HPDE6-E6E7 (cell line): ENCODE data around the gene MEMO1.
"Not testable (repeated sequence)": the region's sequence is repeated elsewhere in the genome, so short reads cannot be mapped to it uniquely, and the experiment has no call there.

Source experiments
- DNase-seq: peaks from one replicate; pipeline ENCODE4 v3.0.0; 2011; ENCODE audit warnings: missing footprints; ENCODE audit errors: extremely low spot score

MEMO1 gene

DNA sequence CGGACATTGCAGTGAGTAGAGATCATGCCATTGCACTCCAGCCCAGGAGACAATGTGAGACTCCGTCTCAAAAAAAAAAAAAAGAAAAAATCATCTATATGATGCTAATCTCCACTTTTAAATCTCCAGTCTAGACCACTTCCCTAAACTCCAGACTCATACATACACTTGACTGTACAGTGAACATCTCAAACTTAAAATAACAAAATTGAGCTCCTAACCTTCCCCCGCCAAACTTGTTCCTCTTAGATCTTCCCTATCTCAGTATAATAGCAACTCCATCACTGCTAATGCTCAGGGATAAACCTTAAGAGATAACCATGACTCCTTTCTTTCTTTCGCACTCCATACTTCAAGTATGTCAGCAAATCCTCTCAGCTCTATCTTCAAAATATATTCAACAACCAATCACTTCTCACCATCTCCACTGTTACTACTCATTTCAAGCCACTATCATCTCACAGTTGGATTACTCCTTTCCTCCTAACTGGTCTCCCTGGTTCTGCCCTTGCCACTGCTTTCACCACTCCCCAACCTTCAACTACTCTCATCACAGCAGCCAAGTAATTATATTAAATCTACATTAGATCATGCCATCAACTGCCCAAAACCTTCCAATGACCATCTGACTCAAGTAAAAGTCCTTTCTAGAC lies 12.0 kb downstream of the MEMO1 start:
- DNase-seq = no peak

DNA sequence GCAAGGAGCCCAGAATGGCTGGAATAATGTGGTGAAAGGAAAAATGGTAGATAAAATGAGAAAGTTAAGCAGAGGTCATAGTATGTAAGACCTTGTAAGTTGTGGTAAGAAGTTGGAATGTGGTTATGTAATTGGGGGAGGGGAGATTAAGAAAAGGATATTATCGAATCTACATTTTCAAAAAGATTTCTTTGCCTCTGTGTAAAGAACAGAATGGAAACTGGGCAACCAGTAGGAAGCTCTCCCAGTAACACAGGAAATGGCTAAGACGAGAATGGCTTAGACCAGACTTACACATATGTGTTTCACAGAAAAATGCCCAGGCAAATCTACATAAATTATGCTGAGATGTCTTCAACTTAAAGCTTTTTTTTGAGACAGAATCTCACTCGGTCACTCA lies 13.2 kb downstream of the MEMO1 start:
- DNase-seq = no peak

DNA sequence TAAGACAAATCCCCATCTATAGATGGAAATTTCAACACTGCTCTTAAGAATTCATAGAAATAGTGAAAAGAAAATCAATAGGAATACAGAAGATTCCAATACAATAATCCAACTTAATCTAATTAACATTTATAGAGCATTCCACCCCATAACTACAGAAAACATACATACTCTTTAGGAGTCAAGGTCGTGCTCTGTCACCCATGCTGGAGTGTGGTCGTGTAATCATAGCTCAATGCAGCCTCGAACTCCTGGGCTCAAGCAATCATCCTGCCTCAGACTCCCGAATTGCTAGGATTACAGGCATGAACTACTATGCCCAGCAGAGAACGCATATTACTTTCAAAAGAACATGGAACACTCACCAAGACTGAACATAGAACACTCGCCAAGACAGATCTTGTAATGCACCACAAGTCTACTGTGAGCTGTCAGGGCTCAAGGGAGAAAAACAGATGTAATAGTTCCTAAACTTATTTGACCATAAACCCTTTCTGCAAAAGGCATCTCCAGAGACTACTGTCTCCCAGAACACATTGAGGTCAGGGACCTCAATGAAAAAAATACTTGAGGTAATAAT lies 14.1 kb downstream of the MEMO1 start:
- no peak for DNase-seq

DNA sequence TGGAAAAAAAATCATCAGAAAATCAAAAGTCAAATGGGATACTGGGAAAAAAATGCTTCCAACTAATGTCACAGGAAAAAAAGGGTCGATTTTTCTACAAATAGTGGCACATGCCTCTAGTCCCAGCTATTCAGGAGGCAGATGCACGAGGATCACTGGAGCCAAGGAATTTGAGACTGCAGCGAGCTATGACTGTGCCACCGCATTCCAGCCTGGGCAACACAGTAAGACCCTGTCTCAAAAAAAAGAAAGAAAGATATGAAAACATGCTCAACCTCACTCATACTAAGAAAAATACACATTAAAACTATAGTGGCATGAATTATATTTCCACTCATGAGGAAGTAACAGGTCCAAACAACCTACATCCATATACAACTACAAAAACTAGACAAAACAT lies 17.9 kb downstream of the MEMO1 start:
- no peak for DNase-seq

DNA sequence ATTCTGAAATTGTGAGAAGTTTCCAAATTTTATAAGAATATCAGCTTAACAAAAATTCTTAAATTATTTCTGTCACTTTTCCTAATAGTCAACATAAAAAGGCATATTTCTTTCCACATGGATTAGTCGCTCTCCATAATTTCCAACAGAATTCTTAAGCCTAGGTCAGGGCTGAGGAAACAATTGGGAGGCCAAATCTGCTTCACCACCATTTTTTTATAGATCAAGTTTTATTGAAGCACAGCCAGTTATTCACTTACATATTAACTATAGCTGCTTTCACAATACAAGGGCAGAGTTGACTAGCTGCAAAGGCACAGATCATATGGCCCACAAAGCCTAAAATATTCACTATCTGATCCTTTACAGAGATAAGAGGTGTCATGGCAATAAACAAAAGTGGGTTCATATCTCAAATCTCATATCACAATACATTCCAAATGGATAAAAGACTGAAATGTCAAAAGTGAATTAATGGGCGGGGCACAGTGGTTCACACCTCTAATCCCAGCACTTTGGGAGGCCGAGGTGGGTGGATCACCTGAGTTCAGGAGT lies 18.7 kb downstream of the MEMO1 start:
- DNase-seq = no peak

DNA sequence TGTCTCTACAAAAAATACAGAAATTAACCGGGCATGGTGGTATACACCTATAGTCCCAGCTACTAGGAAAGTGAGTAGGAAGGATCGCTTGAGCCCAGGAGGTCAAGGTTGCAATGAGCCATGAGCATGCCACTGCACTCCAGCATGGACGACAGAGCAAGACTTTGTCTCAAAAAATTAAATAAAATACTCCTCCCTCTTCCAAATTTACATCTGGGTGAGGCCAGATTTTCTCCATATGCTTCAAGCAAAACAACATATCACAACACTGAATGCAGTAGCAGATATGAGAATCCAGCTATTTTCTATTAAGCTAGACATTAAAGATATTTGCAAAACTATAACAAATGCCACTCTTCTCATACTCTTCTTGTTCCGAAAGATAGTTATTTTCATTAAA lies 20.9 kb downstream of the MEMO1 start:
- no peak for DNase-seq

DNA sequence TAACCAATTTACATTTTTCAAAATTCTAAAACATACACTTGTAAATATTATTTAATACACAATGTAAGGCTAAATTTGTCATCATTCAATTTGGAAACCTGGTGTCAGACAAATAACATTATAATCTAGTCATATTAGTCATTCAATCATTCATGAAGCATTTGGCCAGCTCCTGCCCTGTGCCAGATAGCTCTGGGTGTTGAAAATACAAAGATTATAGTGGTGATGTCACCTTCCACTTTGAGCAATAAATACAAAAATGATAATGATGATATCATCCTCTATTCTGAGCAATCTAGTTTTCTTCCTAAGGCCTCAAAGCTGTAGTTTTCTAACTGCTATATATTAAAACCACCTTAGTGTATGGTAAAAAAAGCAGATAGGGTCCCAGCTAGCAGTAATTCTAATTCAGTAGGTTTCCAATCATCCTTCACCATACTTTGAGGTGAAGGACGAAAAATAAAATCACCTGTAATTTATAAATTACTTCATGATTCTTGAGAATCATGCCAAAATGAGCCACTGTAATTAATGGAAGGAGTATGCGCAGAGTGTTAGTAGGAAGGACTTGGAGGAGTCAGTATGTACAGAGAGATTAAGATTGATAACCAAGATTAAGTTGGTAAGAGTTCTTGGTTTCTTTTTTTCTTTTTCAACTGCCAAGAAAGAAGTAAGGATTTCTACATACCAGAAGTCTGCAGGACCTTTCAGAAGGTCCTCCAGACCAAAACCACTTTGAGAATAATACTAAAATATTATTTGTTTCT lies 23.2 kb downstream of the MEMO1 start:
- DNase-seq = peak; percentile 34

DNA sequence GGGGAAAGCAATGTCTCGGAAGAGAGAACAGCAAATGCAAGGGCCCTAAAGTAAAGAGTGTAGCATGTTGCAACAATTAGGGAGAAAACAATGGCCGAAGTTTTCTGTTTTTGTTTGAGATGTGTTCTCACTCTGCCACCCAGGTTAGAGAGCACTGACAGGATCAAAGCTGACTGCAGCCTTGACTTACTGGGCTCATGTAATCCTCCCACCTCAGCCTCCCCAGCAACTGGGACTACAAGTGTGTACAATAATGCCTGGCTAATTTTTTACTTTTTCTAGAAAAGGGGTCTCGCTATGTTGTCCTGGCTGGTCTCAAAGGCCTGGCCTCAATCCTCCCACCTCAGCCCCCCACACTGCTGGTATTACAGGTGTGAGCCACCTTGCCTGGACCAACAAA lies 23.9 kb downstream of the MEMO1 start:
- no peak for DNase-seq

DNA sequence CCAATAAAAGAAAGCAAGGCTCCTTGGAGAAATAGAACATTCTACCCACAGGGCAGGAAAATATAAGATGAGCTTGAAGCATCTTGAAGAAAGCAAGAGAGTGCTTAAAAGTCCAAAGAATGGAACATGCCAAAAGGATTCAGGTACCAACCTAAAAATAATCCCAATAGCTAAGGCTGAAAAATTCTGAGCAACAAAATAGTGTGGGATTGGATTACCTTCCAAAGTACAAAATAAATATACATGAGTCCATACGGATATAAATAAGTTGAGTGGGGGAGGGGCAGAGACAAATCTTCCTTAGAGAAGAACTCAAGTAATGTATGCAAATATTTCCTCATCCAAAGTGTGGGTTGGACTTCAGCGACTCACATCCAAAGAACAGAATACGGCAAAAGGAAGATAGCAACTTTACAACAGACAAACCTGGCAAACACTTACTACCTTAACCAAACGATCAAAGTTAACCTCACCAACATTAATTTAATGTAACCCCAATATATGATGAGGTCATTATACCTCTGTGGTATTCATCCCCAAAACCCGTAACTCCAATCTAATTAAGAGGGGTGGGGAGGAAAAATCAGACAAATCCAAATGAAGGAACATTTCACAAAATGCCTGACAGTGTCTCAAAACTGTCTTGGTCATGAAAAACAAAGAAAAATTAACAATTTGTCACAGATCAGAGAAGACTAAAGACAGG lies 26.9 kb downstream of the MEMO1 start:
- no peak for DNase-seq

DNA sequence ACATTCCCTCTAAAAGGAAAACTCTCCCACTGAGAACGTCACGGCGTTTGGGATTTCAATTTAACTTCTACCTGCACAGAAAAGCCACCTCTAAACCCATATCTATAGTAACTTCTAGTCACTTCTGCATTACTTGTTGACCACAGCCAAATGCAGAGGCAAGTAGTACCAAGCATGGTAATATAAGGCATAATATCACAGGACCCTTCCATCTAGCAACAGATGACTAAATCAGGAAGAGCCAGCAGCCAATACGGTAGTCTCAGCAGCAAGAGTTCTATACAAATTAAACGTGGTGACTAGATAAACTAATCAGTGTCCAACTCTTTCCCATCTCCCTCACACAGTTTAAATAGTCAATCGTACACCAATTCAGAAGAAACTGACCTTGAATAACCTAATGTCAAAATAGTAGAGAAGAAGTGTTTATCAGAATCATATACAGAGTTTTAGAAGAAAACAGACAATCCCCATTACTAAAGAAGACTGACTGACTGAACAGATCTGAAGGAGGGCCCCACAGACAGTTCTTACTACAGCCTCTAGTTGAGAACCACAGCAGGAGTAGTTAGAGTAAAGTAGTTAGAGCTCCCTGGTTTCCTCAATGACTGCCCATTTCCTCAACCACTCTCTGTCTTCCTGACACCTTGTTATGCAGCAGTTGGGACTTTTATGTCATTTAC lies 30.0 kb downstream of the MEMO1 start:
- no peak for DNase-seq

DNA sequence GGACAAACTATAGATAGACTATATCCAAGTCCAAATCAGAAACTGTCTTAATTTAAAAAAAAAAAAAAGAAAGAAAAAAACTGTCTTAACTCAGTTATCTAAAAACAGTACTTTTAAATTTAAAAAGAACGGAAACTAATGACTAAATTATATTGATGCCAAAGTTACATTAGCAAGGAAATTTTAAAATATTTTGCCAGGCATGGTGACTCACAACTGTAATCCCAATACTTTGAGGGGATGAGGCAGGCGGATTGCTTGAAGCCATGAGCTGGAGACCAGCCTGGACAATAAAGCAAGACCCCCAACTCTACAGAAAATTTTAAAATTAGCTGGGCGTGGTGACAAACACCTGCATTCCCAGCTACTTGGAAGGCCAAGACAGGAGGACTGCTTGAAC lies 30.9 kb downstream of the MEMO1 start:
- no peak for DNase-seq

DNA sequence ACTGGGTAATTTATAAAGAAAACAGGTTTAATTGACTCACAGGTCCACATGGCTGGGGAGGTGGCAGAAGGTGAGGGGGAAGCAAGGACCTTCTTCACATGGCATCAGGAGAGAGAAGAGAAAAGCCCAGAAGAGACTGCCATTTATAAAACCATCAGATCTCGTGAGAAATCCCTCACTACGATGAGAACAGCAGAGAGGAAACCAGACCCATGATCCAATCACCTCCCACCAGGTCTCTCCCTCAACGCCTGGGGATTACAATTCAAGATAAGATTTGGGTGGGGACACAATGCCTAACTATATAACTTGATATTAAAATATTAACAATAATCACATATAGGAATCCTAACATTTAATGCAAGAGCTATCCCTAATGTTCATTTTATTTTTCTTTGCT lies 31.8 kb downstream of the MEMO1 start:
- no peak for DNase-seq

DNA sequence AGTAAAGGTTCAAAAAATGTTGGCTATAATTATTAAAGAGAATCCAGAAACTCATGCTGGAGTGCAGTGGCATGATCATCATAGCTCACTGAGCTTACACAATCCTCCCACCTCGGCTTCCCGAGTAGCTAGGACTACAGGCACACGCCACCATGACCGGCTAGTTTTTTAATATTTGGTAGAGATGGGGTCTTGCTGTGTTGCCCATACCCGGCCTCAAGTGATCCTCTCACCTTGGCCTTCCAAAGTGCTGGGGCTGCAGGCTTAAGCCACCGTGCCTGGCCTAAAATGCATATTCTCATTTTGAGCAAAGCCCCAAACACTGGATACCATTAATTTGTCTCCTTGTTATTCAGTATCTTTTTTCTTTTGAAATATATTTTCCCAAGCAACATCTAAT lies 32.4 kb downstream of the MEMO1 start:
- no peak for DNase-seq

DNA sequence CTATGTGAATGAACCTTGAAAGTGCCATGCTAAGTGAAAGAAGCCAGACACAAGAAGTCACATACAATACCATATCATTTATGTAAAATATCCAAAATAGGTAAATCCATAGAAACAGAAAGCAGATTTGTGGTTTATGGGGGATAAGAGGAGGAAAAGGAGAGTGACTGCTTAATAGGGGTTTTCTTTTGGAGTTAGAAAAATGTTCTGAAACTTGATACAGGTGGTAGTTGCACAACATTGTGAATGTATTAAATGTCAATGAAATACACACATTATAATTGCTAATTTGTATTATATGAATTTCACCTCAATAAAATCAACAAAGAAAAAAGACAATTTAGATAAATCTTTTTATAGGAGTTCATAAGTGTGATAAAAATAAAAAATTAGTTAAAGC lies 37.1 kb downstream of the MEMO1 start:
- no peak for DNase-seq

DNA sequence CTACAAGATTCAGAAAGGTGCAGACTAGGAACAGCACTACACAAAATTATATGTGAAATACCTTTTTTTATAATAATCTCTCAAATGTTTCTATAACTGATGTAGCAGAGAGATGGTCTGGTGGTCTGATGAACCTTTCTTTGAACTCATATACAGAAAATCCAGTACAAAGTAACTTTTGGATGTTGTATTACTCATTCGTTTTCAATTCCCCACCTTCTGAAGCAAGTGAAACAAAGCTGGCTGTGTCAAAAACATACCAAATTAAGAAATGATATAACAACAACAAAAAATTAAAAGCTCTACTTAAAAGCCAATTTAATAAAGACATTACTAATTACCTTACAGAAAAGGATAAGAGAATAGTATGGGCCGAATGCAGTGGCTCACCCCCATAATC lies 38.7 kb downstream of the MEMO1 start:
- DNase-seq = no peak

DNA sequence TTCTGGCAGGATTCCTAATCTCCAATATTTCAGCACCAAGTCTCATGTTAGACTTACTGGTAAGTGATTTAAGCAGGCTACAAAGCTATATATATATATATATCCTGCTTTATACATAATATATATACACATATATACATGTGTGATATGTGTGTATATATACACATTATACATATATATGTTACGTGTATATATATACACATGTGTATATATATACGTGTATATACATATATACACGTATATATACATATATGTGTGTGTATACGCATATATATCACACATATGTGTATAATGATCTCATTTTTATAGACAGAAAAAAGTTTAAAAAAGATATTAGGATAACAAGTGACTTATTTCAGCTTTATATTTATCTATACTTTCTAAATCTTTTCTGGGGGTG lies 41.6 kb downstream of the MEMO1 start:
- DNase-seq = no peak

DNA sequence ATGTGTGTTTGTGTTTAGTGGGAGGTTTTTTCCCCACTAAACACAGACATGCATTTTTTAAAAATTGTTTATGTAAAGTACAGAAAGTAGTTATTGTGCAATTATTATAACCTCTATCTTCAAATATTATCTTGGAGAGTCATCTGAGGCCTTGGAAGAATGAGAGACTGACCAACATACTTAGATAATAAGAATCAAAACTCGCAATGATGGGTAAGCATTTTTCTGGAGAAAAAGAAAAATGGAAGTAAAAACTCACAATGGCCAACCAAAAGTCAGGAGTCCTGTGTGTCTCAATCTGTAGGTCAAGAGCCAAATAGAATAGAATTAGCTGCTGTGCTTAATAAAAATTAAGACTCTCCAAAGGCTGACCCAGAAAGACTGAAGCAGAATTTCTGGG lies 43.0 kb downstream of the MEMO1 start:
- DNase-seq = no peak

DNA sequence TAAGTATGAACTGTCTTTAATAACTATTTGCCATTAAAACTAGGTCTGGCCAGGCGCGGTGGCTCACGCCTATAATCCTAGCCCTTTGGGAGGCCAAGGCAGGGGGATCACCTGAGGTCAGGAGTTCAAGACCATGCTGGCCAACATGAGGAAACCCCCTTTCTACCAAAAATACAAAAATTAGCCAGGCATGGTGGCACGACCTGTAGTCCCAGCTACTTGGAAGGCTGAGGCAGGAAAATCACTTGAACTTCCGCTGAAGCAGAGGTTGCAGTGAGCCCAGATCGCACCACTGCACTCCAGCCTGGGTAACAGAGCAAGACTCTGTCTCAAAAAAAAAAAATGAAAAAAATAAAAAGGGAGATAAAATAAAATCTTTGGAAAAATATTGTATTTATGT lies 44.4 kb downstream of the MEMO1 start:
- DNase-seq = not testable (repeated sequence)

DNA sequence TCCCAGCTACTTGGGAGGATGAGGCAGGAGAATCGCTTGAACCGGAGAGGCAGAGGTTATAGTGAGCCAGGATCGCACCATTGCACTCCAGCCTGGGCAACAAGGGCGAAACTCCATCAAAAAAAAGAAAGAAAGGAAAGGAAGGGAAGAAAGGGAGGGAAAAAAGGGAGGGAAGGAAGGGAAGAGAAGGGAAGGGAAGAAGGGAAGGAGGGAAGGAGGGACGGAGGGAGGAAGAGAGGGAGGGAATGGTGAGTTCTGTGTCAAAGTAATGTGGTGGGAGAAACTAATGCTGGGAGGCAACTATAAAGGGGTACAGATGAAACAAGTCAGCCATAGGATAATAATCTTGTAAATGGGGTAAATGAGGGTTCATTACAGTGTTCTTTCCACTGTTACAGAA lies 45.7 kb downstream of the MEMO1 start:
- DNase-seq = no peak

DNA sequence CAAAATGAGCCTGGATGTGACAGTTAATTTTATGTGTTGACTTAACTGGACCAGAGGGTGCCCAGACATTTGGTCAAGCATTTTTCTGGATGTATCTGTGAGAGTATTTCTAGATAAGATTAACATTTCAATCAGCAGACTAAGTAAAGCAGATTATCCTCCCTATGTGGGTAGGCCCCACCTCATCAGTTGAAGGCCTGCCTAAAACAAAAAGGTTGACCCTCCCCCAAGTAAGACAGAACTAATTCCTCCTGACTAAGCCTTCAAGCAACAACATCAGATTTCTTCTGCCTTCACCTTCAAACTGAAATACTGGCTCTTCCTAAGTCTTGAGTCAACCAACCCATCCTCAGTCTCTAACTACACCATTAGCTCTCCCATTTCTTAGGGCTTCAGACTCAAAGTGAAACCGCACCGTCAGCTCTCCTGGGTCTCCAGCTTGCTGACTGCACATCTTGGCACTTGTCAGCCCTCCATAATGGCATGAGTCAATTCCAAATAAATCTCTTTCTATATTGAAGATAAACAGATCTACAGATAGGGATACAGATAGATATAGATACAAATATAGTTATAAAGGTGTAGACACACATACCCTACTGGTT lies 47.9 kb downstream of the MEMO1 start:
- DNase-seq = no peak

DNA sequence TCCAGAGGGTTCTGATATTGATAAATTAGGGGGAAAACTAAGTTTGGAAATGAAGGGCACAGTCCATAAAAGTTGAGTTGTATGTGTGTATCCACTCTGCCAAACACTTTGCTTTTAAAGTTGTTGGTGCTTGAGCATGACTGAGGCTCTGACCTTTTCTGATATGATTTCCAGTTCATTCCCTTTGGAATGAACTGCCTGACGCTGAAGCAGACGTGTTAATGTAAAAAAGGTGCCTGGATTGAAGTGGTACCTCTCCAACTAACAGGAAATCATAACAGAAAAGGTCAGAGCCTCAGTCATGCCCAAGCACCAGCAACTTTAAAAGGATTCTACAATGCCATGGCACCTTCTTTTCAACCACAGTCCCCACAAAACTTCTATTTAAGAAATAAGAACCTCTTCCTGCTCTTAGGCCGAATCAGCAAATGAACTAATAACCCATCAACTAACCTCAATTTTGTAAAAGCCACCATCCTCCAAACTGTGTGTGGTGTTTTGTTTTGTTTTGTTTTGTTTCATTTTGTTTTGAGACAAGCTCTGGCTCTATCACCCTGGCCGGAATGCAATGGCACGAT lies 52.6 kb downstream of the MEMO1 start:
- no peak for DNase-seq
